IMR-90 (cell line): ENCODE data around the gene NUDCD3. TPM values are rescaled to one million over a fixed set of nuclear protein-coding genes. Genes with fewer than 3 reads are reported as not detected.

Source experiments
- ATAC-seq: fragments of 200-7000 bp; cut with Tn5 transposase; 2 replicates; pipeline ENCODE4 v1.9.1; 2020; ENCODE audit warnings: low read depth, mild to moderate bottlenecking, moderate library complexity
- BruUV-seq: library from RNA; stranded (reverse); fragments of 400-500 nt; replicated peaks from 2 replicates; lab custom pipeline; 2021; lab: Mats Ljungman, UMichigan
- CTCF ChIA-PET: fragments of 300-600 bp; formaldehyde crosslinking; extraction: SDS; loops from one replicate; lab custom pipeline; 2021; ENCODE audit warnings: antibody characterized with exemption; lab: Yijun Ruan, JAX
- POLR2A ChIA-PET: fragments of 300-600 bp; sonication (Branson Sonifier 250); formaldehyde crosslinking; loops from one replicate; lab custom pipeline; 2022; ENCODE audit warnings: antibody characterized with exemption; ENCODE audit not compliant: unreplicated experiment; lab: Charles Lee
- DNase-seq: peaks from one replicate; pipeline ENCODE4 v3.0.0; 2013
- H2AFZ ChIP-seq: replicated peaks from 2 replicates; pipeline ENCODE3; 2013; ENCODE audit warnings: low read length, mild to moderate bottlenecking; ENCODE audit not compliant: poor library complexity
- H2AK5ac ChIP-seq: 2 replicates; pipeline ENCODE4 v1.6.1; 2013; ENCODE audit warnings: low read depth, low read length, inconsistent platforms
- H2AK9ac ChIP-seq: replicated peaks from 2 replicates; pipeline ENCODE3; 2013; ENCODE audit warnings: mild to moderate bottlenecking, low read depth, low read length, moderate library complexity; ENCODE audit not compliant: poor library complexity
- H2BK120ac ChIP-seq: 2 replicates; pipeline ENCODE4 v1.6.1; 2013; ENCODE audit warnings: low read depth, low read length, inconsistent platforms
- H2BK15ac ChIP-seq: 3 replicates; pipeline ENCODE4 v1.6.1; 2013; ENCODE audit warnings: low read depth, low read length, inconsistent platforms
- H2BK20ac ChIP-seq: 2 replicates; pipeline ENCODE4 v1.6.1; 2013; ENCODE audit warnings: low read depth, mild to moderate bottlenecking, inconsistent platforms, low read length, moderate library complexity
- H2BK5ac ChIP-seq: 2 replicates; pipeline ENCODE4 v1.6.1; 2013; ENCODE audit warnings: mild to moderate bottlenecking, low read depth, low read length, inconsistent platforms; ENCODE audit not compliant: poor library complexity, severe bottlenecking
- H3K14ac ChIP-seq: replicated peaks from 2 replicates; pipeline ENCODE4 v1.6.1; 2013; ENCODE audit warnings: low read depth, low read length, inconsistent platforms
- H3K18ac ChIP-seq: 2 replicates; pipeline ENCODE4 v1.6.1; 2013; ENCODE audit warnings: low read depth, low read length, control low read depth
- H3K23ac ChIP-seq: 2 replicates; pipeline ENCODE4 v1.6.1; 2013; ENCODE audit warnings: low read depth, low read length, inconsistent platforms
- H3K27ac ChIP-seq: 2 replicates; pipeline ENCODE4 v1.5.1; 2013; ENCODE audit warnings: mild to moderate bottlenecking, control low read depth, low read length; ENCODE audit not compliant: insufficient read depth
- H3K27me3 ChIP-seq: 2 replicates; pipeline ENCODE4 v1.6.1; 2013; ENCODE audit warnings: low read length; ENCODE audit not compliant: control insufficient read depth, insufficient read depth
- H3K36me3 ChIP-seq: 2 replicates; pipeline ENCODE4 v1.6.1; 2013; ENCODE audit warnings: low read length, mixed read lengths; ENCODE audit not compliant: control insufficient read depth, insufficient read depth
- H3K4ac ChIP-seq: 2 replicates; pipeline ENCODE4 v1.6.1; 2013; ENCODE audit warnings: low read depth, low read length, inconsistent platforms
- H3K4me1 ChIP-seq: 2 replicates; pipeline ENCODE4 v1.6.1; 2013; ENCODE audit warnings: low read length, mixed read lengths; ENCODE audit not compliant: control insufficient read depth, insufficient read depth
- H3K4me2 ChIP-seq: 2 replicates; pipeline ENCODE4 v1.6.1; 2013; ENCODE audit warnings: low read depth, mild to moderate bottlenecking, control low read depth, low read length, moderate library complexity
- H3K4me3 ChIP-seq: 2 replicates; pipeline ENCODE4 v1.5.1; 2013; ENCODE audit warnings: low read depth, mild to moderate bottlenecking, control low read depth, low read length, moderate library complexity; ENCODE audit not compliant: insufficient read depth
- H3K56ac ChIP-seq: 2 replicates; pipeline ENCODE4 v1.6.1; 2013; ENCODE audit warnings: low read length, inconsistent platforms; ENCODE audit not compliant: insufficient read depth; ENCODE audit errors: extremely low read depth
- H3K79me1 ChIP-seq, 2 experiments: 2 replicates each; pipeline ENCODE4 v1.6.1; 2013; ENCODE audit warnings: low read length in 2 of 2, inconsistent platforms in 1 of 2, low read depth in 1 of 2
- H3K9ac ChIP-seq: 2 replicates; pipeline ENCODE4 v1.6.1; 2013; ENCODE audit warnings: low read depth, low read length, control low read depth
- H3K9me1 ChIP-seq: 2 replicates; pipeline ENCODE4 v1.6.1; 2013; ENCODE audit warnings: low read length, inconsistent platforms; ENCODE audit not compliant: insufficient read depth
- H3K9me3 ChIP-seq: 2 replicates; pipeline ENCODE4 v1.6.1; 2013; ENCODE audit warnings: low read length; ENCODE audit not compliant: control insufficient read depth, insufficient read depth
- H4K20me1 ChIP-seq: 2 replicates; pipeline ENCODE4 v1.6.1; 2013; ENCODE audit warnings: low read length, inconsistent platforms; ENCODE audit not compliant: insufficient read depth
- H4K5ac ChIP-seq: 2 replicates; pipeline ENCODE4 v1.6.1; 2013; ENCODE audit warnings: mild to moderate bottlenecking, low read depth, low read length, control low read depth
- H4K8ac ChIP-seq, 2 experiments: 2 replicates each; pipeline ENCODE4 v1.6.1; 2013; ENCODE audit warnings: low read depth in 2 of 2, low read length in 2 of 2, control low read depth in 1 of 2, inconsistent platforms in 1 of 2
- H4K91ac ChIP-seq: 2 replicates; pipeline ENCODE4 v1.6.1; 2013; ENCODE audit warnings: low read depth, low read length, inconsistent platforms; ENCODE audit not compliant: insufficient read depth
- BHLHE40 ChIP-seq: fragments of 150-350 bp; IDR thresholded peaks from 2 replicates; pipeline ENCODE4 v1.6.1; 2016; ENCODE audit warnings: mild to moderate bottlenecking, low read depth, low read length
- CEBPB ChIP-seq: IDR thresholded peaks from 2 replicates; pipeline ENCODE4 v1.6.1; 2012; ENCODE audit warnings: low read depth, low read length, improper control_type of control experiment
- CHD1 ChIP-seq: IDR thresholded peaks from 2 replicates; pipeline ENCODE4 v1.6.1; 2012; ENCODE audit warnings: low read depth, low read length, improper control_type of control experiment
- FOS ChIP-seq: fragments of 150-350 bp; IDR thresholded peaks from 2 replicates; pipeline ENCODE4 v1.6.1; 2016; ENCODE audit warnings: low read depth, low read length
- MAFK ChIP-seq: IDR thresholded peaks from 2 replicates; pipeline ENCODE4 v1.6.1; 2012; ENCODE audit warnings: low read depth, low read length, improper control_type of control experiment
- MAZ ChIP-seq: IDR thresholded peaks from 2 replicates; pipeline ENCODE4 v1.6.1; 2012; ENCODE audit warnings: low read depth, mild to moderate bottlenecking, low read length, improper control_type of control experiment, moderate library complexity, borderline replicate concordance
- MXI1 ChIP-seq: IDR thresholded peaks from 2 replicates; pipeline ENCODE4 v1.6.1; 2012; ENCODE audit warnings: low read depth, mild to moderate bottlenecking, low read length, moderate library complexity, borderline replicate concordance
- NFE2L2 ChIP-seq: fragments of 150-350 bp; IDR thresholded peaks from 2 replicates; pipeline ENCODE4 v1.6.1; 2016; ENCODE audit warnings: low read depth, mild to moderate bottlenecking, low read length
- POLR2A ChIP-seq: IDR thresholded peaks from 2 replicates; pipeline ENCODE4 v1.6.1; 2012; ENCODE audit warnings: mild to moderate bottlenecking, low read depth, low read length
- RAD21 ChIP-seq: IDR thresholded peaks from 2 replicates; pipeline ENCODE4 v1.6.1; 2012; ENCODE audit warnings: low read length, improper control_type of control experiment
- RCOR1 ChIP-seq: IDR thresholded peaks from 2 replicates; pipeline ENCODE4 v1.6.1; 2012; ENCODE audit warnings: mild to moderate bottlenecking, low read length, improper control_type of control experiment; ENCODE audit not compliant: insufficient replicate concordance
- RFX5 ChIP-seq: IDR thresholded peaks from 2 replicates; pipeline ENCODE4 v1.8.0; 2012; ENCODE audit warnings: low read depth, mild to moderate bottlenecking, low read length, moderate library complexity
- SMC3 ChIP-seq: fragments of 150-350 bp; IDR thresholded peaks from 2 replicates; pipeline ENCODE4 v1.6.1; 2016; ENCODE audit warnings: low read depth, mild to moderate bottlenecking, antibody characterized with exemption, low read length, moderate library complexity
- WGBS, 2 experiments: methylation state at CpG; one replicate each; pipeline versions ENCODE4 v1.1.5 to v1.1.7; 2013; ENCODE audit warnings: missing lambda C conversion rate in 2 of 2; ENCODE audit not compliant: insufficient read length in 1 of 2; ENCODE audit errors: extremely low coverage in 2 of 2; 5-methylcytosine and 5-hydroxymethylcytosine counted together
- dilution Hi-C: fragments of 300-500 bp; cut with HindIII; formaldehyde crosslinking; loops from one replicate; pipeline ENCODE4 v1.14.3; 2018; ENCODE audit warnings: low sequenced_read_pairs; ENCODE audit not compliant: unreplicated experiment
- in situ Hi-C: fragments of 300-500 bp; cut with MboI; formaldehyde crosslinking; loops from 3 replicates; pipeline ENCODE4 v1.14.3; 2019; ENCODE audit warnings: low sequenced_read_pairs, inconsistent platforms, mixed read lengths
- intact Hi-C: fragments of 100-400 bp; cut with micrococcal nuclease; formaldehyde crosslinking; loops from 2 replicates; pipeline ENCODE4 v1.10.0; 2022
- polyA plus RNA-seq, 3 experiments: library from polyadenylated mRNA; depleted of rRNA; stranded (reverse); fragments of >200 nt; gene quantifications; 2 replicates each; pipeline ENCODE4 v1.2.3, GENCODE V29; 2012; ENCODE audit warnings: low replicate concordance in 1 of 3
- total RNA-seq: library from RNA; depleted of rRNA; stranded (reverse); fragments of >200 nt; gene quantifications from 2 replicates; pipeline ENCODE4 v1.2.3, GENCODE V29; 2012
- TF ChIP-seq, protein P1 (sequence below): fragments of 150-350 bp; IDR thresholded peaks from 2 replicates; pipeline ENCODE4 v1.6.1; 2017; ENCODE audit warnings: mild to moderate bottlenecking, antibody characterized with exemption, low read length, low read depth
- TF ChIP-seq, protein P2 (sequence below): fragments of 150-350 bp; IDR thresholded peaks from 2 replicates; pipeline ENCODE4 v1.6.1; 2016; ENCODE audit warnings: low read depth, mild to moderate bottlenecking, low read length, moderate library complexity, borderline replicate concordance
- TF ChIP-seq, protein P3 (sequence below): conservative IDR thresholded peaks from 2 replicates; pipeline ENCODE4 v1.5.1; 2012; ENCODE audit warnings: mild to moderate bottlenecking, low read depth, low read length, improper control_type of control experiment

NUDCD3 gene
- total and polyA plus RNA-seq, 2 of the 4 experiments (the other 2 are of a cell fraction): 49.5 to 76.0 TPM

DNA sequence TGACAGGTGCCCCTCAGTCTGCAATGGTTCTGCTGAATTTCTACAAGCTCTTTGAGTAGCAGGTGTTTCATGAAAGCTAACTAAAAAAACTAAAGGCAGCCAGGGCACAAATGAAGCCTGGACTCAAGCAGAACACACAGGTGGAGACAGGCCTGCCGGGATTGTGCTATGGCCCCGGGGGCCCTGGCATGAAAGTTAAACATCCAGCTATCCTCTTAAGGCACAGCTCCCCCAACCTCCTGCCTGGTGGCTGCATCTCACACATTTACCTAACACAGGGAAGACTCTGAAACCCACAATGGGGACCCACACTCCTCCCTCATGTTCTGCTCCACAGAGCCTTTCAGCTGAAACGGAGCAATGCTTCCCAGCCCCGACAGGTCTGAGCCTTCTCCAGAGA is 88.8 kb downstream of the NUDCD3 start:
- no peak overlapping the region for H3K9ac ChIP-seq
- H3K56ac ChIP-seq: no peak overlapping the region
- peaks cover 13% of the 10 kb centered on the region for H3K4me1 ChIP-seq
- in situ Hi-C loops: no loop called here
- intact Hi-C loops: no loop called here
- peaks cover 34% of the 10 kb centered on the region for H4K20me1 ChIP-seq
- no peak overlapping the region for H3K27ac ChIP-seq
- no peak overlapping the region for H3K4ac ChIP-seq
- H4K91ac ChIP-seq: no peak overlapping the region
- H2AK9ac ChIP-seq: no peak overlapping the region
- H3K9me1 ChIP-seq: peaks cover 38% of the 10 kb centered on the region
- no peak overlapping the region for H3K23ac ChIP-seq
- H3K4me2 ChIP-seq: no peak overlapping the region
- no peak overlapping the region for H4K5ac ChIP-seq
- BruUV-seq: no TSS peak
- H2BK20ac ChIP-seq: no peak overlapping the region
- H4K8ac ChIP-seq: no peak overlapping the region
- H3K14ac ChIP-seq: no peak overlapping the region
- no peak overlapping the region for H2BK120ac ChIP-seq
- ATAC-seq (no peak), DNase-seq (no peak)
- no peaks in the 10 kb centered on the region for H3K27me3 ChIP-seq
- no peaks in the 10 kb centered on the region for H3K9me3 ChIP-seq
- WGBS, 2 experiments: 100% methylated on average over 1 of the region's 4 CpGs; no CpG with 5 or more reads in 1 of the 2 experiments
- CTCF ChIA-PET: no interaction called here
- no peak overlapping the region for H3K18ac ChIP-seq
- TF ChIP-seq CEBPB: no peak
- no peak for TF ChIP-seq MAFK
- TF ChIP-seq BHLHE40: no peak
- TF ChIP-seq MAZ: no peak
- TF ChIP-seq MXI1: no peak
- TF ChIP-seq, protein P1, sequence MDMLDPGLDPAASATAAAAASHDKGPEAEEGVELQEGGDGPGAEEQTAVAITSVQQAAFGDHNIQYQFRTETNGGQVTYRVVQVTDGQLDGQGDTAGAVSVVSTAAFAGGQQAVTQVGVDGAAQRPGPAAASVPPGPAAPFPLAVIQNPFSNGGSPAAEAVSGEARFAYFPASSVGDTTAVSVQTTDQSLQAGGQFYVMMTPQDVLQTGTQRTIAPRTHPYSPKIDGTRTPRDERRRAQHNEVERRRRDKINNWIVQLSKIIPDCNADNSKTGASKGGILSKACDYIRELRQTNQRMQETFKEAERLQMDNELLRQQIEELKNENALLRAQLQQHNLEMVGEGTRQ: no peak
- TF ChIP-seq RFX5: no peak
- no peak for TF ChIP-seq POLR2A
- TF ChIP-seq NFE2L2: no peak
- no peak for TF ChIP-seq CHD1
- TF ChIP-seq, protein P2, sequence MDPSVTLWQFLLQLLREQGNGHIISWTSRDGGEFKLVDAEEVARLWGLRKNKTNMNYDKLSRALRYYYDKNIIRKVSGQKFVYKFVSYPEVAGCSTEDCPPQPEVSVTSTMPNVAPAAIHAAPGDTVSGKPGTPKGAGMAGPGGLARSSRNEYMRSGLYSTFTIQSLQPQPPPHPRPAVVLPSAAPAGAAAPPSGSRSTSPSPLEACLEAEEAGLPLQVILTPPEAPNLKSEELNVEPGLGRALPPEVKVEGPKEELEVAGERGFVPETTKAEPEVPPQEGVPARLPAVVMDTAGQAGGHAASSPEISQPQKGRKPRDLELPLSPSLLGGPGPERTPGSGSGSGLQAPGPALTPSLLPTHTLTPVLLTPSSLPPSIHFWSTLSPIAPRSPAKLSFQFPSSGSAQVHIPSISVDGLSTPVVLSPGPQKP: no peak
- no peak for TF ChIP-seq RAD21
- TF ChIP-seq FOS: no peak
- no peak for TF ChIP-seq RCOR1
- TF ChIP-seq SMC3: no peak
- TF ChIP-seq, protein P3, sequence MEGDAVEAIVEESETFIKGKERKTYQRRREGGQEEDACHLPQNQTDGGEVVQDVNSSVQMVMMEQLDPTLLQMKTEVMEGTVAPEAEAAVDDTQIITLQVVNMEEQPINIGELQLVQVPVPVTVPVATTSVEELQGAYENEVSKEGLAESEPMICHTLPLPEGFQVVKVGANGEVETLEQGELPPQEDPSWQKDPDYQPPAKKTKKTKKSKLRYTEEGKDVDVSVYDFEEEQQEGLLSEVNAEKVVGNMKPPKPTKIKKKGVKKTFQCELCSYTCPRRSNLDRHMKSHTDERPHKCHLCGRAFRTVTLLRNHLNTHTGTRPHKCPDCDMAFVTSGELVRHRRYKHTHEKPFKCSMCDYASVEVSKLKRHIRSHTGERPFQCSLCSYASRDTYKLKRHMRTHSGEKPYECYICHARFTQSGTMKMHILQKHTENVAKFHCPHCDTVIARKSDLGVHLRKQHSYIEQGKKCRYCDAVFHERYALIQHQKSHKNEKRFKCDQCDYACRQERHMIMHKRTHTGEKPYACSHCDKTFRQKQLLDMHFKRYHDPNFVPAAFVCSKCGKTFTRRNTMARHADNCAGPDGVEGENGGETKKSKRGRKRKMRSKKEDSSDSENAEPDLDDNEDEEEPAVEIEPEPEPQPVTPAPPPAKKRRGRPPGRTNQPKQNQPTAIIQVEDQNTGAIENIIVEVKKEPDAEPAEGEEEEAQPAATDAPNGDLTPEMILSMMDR: no peak
- H3K4me3 ChIP-seq: no peak overlapping the region
- no peak overlapping the region for H2AK5ac ChIP-seq
- POLR2A ChIA-PET: no interaction called here
- H2BK5ac ChIP-seq: no peak overlapping the region
- dilution Hi-C loops: no loop called here
- peaks cover 20% of the 10 kb centered on the region for H3K36me3 ChIP-seq
- H3K79me1 ChIP-seq: peaks cover 28 to 84% of the 10 kb centered on the region in 2 experiments
- H2AFZ ChIP-seq: no peak overlapping the region
- H2BK15ac ChIP-seq: no peak overlapping the region
